ENCODE data around the gene ACSS1.

The ACSS1 gene

GRCh38 chr20:24980291-24981053 lies 77.5 kb downstream of the ACSS1 start:
- Histone ChIP-seq H3K4me1 (ENCODE audit: control insufficient read depth in 5 of 5, insufficient read depth in 5 of 5, low read length in 5 of 5) (peaks cover 6 to 87% (median 75%) of the 10 kb centered on the region in 5 donors), H3K36me3 (ENCODE audit: control insufficient read depth in 5 of 5, insufficient read depth in 5 of 5, low read length in 5 of 5) (peaks cover 13 to 43% (median 36%) of the 10 kb centered on the region in 5 donors), H3K4me3 (ENCODE audit: low read depth in 1 of 5, low read length in 5 of 5) (no peak overlapping the region), H3K27ac (ENCODE audit: low read depth, low read length) (peak overlapping the region; percentile 56), H3K9me3 (ENCODE audit: control insufficient read depth in 5 of 5, low read length in 5 of 5) (no peaks in the 10 kb centered on the region), H3K9ac (ENCODE audit: low read length in 5 of 5) (no peak overlapping the region), H3K27me3 (ENCODE audit: control insufficient read depth in 5 of 5, insufficient read depth in 4 of 5, low read length in 5 of 5) (no peaks in the 10 kb centered on the region)

DNA sequence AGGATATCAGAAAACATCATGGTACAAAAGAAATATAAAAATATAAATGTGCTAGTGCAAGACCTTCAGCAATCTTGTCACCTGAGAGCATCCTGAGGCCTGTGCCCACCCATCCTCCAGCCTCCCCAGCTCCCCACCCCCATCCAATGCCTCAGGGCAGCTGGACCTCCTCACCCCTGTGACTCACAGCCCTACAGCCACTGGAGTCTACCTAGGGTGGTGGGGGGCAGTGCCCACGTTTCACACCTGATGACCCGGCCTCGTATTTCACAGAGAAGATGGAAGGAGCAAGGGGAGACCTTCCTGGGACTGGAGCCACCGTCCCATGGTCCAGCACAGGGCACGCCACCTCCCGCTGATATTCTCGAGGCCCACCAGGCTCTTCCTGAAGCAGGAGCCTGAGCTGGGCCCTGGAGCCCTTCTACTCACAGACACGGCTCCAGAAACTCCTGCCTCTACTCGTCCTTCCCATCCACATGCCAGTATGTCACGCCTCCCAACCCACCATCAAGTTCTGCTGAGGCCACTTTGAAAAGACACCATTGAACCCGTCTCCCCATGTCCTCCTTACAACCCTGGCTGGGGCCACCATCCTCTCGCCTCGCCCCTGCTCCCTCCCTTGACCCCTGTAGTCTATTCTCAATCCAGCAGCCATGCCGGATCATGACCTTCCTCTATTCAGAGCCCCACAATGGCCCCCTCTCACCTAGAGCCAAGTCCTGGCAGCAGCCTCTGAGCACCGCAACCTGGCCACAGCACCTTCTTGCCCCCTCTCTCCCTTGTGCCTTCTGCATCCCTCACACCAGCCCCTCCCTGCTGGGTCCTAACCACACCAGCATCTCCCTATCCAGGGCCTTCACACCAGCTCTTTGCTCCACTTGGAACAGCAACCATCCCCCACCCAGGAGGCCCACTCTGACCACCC lies 78.6 kb downstream of the ACSS1 start:
- no peaks in the 10 kb centered on the region for H3K27me3 ChIP-seq (ENCODE audit: control insufficient read depth in 5 of 5, insufficient read depth in 4 of 5, low read length in 5 of 5)
- no peak overlapping the region for H3K4me3 ChIP-seq (ENCODE audit: low read depth in 1 of 5, low read length in 5 of 5)
- peaks cover 13 to 43% (median 36%) of the 10 kb centered on the region in 5 donors for H3K36me3 ChIP-seq (ENCODE audit: control insufficient read depth in 5 of 5, insufficient read depth in 5 of 5, low read length in 5 of 5)
- H3K27ac ChIP-seq (ENCODE audit: low read depth, low read length) = peak overlapping the region; percentile 56
- H3K9ac ChIP-seq (ENCODE audit: low read length in 5 of 5) = peak overlapping the region in 1 of 5 donors; percentile 1
- H3K4me1 ChIP-seq (ENCODE audit: control insufficient read depth in 5 of 5, insufficient read depth in 5 of 5, low read length in 5 of 5) = peaks cover 4 to 75% (median 64%) of the 10 kb centered on the region in 5 donors
- H3K9me3 ChIP-seq (ENCODE audit: control insufficient read depth in 5 of 5, low read length in 5 of 5) = no peaks in the 10 kb centered on the region

DNA sequence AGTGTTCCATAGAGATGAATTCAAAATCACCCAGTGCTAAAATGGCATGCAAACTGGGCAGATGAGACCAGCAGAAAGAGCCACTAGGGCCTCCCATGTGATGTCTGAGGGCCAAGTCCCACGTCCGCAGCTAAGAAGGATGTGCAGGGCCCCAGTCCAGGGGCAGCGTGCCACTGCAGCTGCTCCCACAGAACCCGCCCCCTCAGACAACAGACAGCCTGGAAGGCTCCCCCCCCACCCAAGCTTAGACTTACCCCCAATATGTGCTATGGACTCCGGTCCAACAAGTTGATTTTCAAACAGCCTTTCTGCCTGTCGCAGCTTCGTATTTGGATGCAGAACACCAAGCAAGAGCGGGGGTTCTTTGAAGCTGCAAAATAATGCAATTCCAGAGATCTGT lies 79.4 kb downstream of the ACSS1 start:
- Histone ChIP-seq H3K27ac (ENCODE audit: low read depth, low read length) (no peak overlapping the region), H3K36me3 (ENCODE audit: control insufficient read depth in 5 of 5, insufficient read depth in 5 of 5, low read length in 5 of 5) (peaks cover 17 to 49% (median 36%) of the 10 kb centered on the region in 5 donors), H3K4me3 (ENCODE audit: low read depth in 1 of 5, low read length in 5 of 5) (no peak overlapping the region), H3K27me3 (ENCODE audit: control insufficient read depth in 5 of 5, insufficient read depth in 4 of 5, low read length in 5 of 5) (no peaks in the 10 kb centered on the region), H3K9me3 (ENCODE audit: control insufficient read depth in 5 of 5, low read length in 5 of 5) (no peaks in the 10 kb centered on the region), H3K4me1 (ENCODE audit: control insufficient read depth in 5 of 5, insufficient read depth in 5 of 5, low read length in 5 of 5) (peaks cover 4 to 67% (median 57%) of the 10 kb centered on the region in 5 donors), H3K9ac (ENCODE audit: low read length in 5 of 5) (no peak overlapping the region)

- H3K4me3 ChIP-seq (ENCODE audit: low read depth in 1 of 5, low read length in 5 of 5) = peak overlapping the region in 1 of 5 donors; percentile 24
- H3K4me1 ChIP-seq (ENCODE audit: control insufficient read depth in 5 of 5, insufficient read depth in 5 of 5, low read length in 5 of 5) = peaks cover 4 to 60% (median 56%) of the 10 kb centered on the region in 5 donors
- peak overlapping the region; percentile 61 for H3K27ac ChIP-seq (ENCODE audit: low read depth, low read length)
- H3K9me3 ChIP-seq (ENCODE audit: control insufficient read depth in 5 of 5, low read length in 5 of 5) = no peaks in the 10 kb centered on the region
- no peaks in the 10 kb centered on the region for H3K27me3 ChIP-seq (ENCODE audit: control insufficient read depth in 5 of 5, insufficient read depth in 4 of 5, low read length in 5 of 5)
- no peak overlapping the region for H3K9ac ChIP-seq (ENCODE audit: low read length in 5 of 5)
- peaks cover 22 to 56% (median 42%) of the 10 kb centered on the region in 5 donors for H3K36me3 ChIP-seq (ENCODE audit: control insufficient read depth in 5 of 5, insufficient read depth in 5 of 5, low read length in 5 of 5)
Measured at GRCh38 chr20:24977797-24978196, 80.1 kb downstream of the ACSS1 start.

GRCh38 chr20:24977336-24977735 lies 80.6 kb downstream of the ACSS1 start:
- H3K4me1 ChIP-seq (ENCODE audit: control insufficient read depth in 5 of 5, insufficient read depth in 5 of 5, low read length in 5 of 5) = peaks cover 4 to 62% (median 53%) of the 10 kb centered on the region in 5 donors
- H3K4me3 ChIP-seq (ENCODE audit: low read depth in 1 of 5, low read length in 5 of 5) = no peak overlapping the region
- H3K9me3 ChIP-seq (ENCODE audit: control insufficient read depth in 5 of 5, low read length in 5 of 5) = no peaks in the 10 kb centered on the region
- no peak overlapping the region for H3K9ac ChIP-seq (ENCODE audit: low read length in 5 of 5)
- H3K27ac ChIP-seq (ENCODE audit: low read depth, low read length) = peak overlapping the region; percentile 61
- no peaks in the 10 kb centered on the region for H3K27me3 ChIP-seq (ENCODE audit: control insufficient read depth in 5 of 5, insufficient read depth in 4 of 5, low read length in 5 of 5)
- peaks cover 23 to 61% (median 46%) of the 10 kb centered on the region in 5 donors for H3K36me3 ChIP-seq (ENCODE audit: control insufficient read depth in 5 of 5, insufficient read depth in 5 of 5, low read length in 5 of 5)

DNA sequence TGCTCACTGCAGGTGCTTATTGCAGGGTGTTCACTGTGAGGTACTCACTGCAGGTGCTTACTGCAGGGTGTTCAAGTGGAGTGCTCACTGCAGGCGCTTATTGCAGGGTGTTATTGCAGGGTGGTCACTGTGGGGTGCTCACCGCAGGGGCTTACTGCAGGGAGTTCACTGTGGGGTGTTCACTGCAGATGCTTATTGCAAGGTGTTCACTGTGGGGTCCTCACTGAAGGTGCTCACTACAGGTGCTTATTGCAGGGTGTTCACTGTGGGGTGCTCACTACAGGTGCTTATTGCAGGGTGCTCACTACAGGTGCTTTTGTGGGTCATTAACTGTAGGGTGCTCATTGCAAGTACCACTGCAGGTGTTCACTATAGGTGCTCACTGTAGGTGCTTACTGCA lies 85.6 kb downstream of the ACSS1 start:
- Histone ChIP-seq H3K4me1 (ENCODE audit: control insufficient read depth in 5 of 5, insufficient read depth in 5 of 5, low read length in 5 of 5) (peaks cover 0 to 25% (median 17%) of the 10 kb centered on the region in 5 donors), H3K4me3 (ENCODE audit: low read depth in 1 of 5, low read length in 5 of 5) (no peak overlapping the region), H3K9ac (ENCODE audit: low read length in 5 of 5) (no peak overlapping the region), H3K27me3 (ENCODE audit: control insufficient read depth in 5 of 5, insufficient read depth in 4 of 5, low read length in 5 of 5) (no peaks in the 10 kb centered on the region), H3K36me3 (ENCODE audit: control insufficient read depth in 5 of 5, insufficient read depth in 5 of 5, low read length in 5 of 5) (peaks cover 27 to 82% (median 66%) of the 10 kb centered on the region in 5 donors), H3K9me3 (ENCODE audit: control insufficient read depth in 5 of 5, low read length in 5 of 5) (no peaks in the 10 kb centered on the region), H3K27ac (ENCODE audit: low read depth, low read length) (no peak overlapping the region)

GRCh38 chr20:24971376-24972101 lies 86.4 kb downstream of the ACSS1 start:
- peaks cover 0 to 21% (median 15%) of the 10 kb centered on the region in 5 donors for H3K4me1 ChIP-seq (ENCODE audit: control insufficient read depth in 5 of 5, insufficient read depth in 5 of 5, low read length in 5 of 5)
- H3K36me3 ChIP-seq (ENCODE audit: control insufficient read depth in 5 of 5, insufficient read depth in 5 of 5, low read length in 5 of 5) = peaks cover 21 to 79% (median 68%) of the 10 kb centered on the region in 5 donors
- H3K9me3 ChIP-seq (ENCODE audit: control insufficient read depth in 5 of 5, low read length in 5 of 5) = no peaks in the 10 kb centered on the region
- H3K4me3 ChIP-seq (ENCODE audit: low read depth in 1 of 5, low read length in 5 of 5) = peak overlapping the region in 1 of 5 donors; percentile 1
- H3K27me3 ChIP-seq (ENCODE audit: control insufficient read depth in 5 of 5, insufficient read depth in 4 of 5, low read length in 5 of 5) = no peaks in the 10 kb centered on the region
- no peak overlapping the region for H3K27ac ChIP-seq (ENCODE audit: low read depth, low read length)
- H3K9ac ChIP-seq (ENCODE audit: low read length in 5 of 5) = no peak overlapping the region

DNA sequence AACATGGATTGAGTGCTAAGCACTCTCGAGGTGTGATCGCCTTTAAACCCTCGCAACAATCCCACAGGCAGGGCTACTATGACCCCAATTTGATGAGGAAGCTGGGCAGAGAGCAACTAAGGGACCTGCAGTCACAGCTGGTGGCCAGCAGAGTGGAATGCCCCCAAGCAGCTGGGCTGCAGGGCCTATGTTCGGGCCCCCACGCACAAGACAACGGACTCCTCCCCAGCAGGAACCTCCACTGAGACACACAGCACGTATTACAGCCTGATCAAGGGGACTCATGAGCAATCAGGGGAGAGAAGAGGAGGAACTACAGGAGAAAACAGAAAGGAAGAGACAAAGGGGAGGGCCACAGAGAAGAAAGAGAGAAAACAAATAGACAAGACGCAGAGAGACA lies 87.2 kb downstream of the ACSS1 start:
- H3K27me3 ChIP-seq (ENCODE audit: control insufficient read depth in 5 of 5, insufficient read depth in 4 of 5, low read length in 5 of 5) = no peaks in the 10 kb centered on the region
- H3K4me3 ChIP-seq (ENCODE audit: low read depth in 1 of 5, low read length in 5 of 5) = no peak overlapping the region
- H3K27ac ChIP-seq (ENCODE audit: low read depth, low read length) = no peak overlapping the region
- H3K4me1 ChIP-seq (ENCODE audit: control insufficient read depth in 5 of 5, insufficient read depth in 5 of 5, low read length in 5 of 5) = peaks cover 0 to 21% (median 15%) of the 10 kb centered on the region in 5 donors
- no peaks in the 10 kb centered on the region for H3K9me3 ChIP-seq (ENCODE audit: control insufficient read depth in 5 of 5, low read length in 5 of 5)
- H3K9ac ChIP-seq (ENCODE audit: low read length in 5 of 5) = no peak overlapping the region
- H3K36me3 ChIP-seq (ENCODE audit: control insufficient read depth in 5 of 5, insufficient read depth in 5 of 5, low read length in 5 of 5) = peaks cover 17 to 83% (median 76%) of the 10 kb centered on the region in 5 donors

GRCh38 chr20:24970030-24970553 lies 87.8 kb downstream of the ACSS1 start:
- Histone ChIP-seq H3K36me3 (ENCODE audit: control insufficient read depth in 5 of 5, insufficient read depth in 5 of 5, low read length in 5 of 5) (peaks cover 10 to 88% (median 83%) of the 10 kb centered on the region in 5 donors), H3K4me3 (ENCODE audit: low read depth in 1 of 5, low read length in 5 of 5) (no peak overlapping the region), H3K27ac (ENCODE audit: low read depth, low read length) (no peak overlapping the region), H3K9me3 (ENCODE audit: control insufficient read depth in 5 of 5, low read length in 5 of 5) (no peaks in the 10 kb centered on the region), H3K9ac (ENCODE audit: low read length in 5 of 5) (no peak overlapping the region), H3K27me3 (ENCODE audit: control insufficient read depth in 5 of 5, insufficient read depth in 4 of 5, low read length in 5 of 5) (no peaks in the 10 kb centered on the region), H3K4me1 (ENCODE audit: control insufficient read depth in 5 of 5, insufficient read depth in 5 of 5, low read length in 5 of 5) (peaks cover 0 to 21% (median 15%) of the 10 kb centered on the region in 5 donors)
